Stimulated activated CD4-positive, alpha-beta T cell treated with anti-CD3 and anti-CD28 coated beads, Interleukin-15, amount 100 ng/mL, for 24 hours (primary cell): ENCODE measurements around the gene GLCE.

ENCODE experiments used
- DNase-seq: peaks from one replicate; pipeline ENCODE4 v3.0.0-alpha.2; 2020

GLCE gene

DNA sequence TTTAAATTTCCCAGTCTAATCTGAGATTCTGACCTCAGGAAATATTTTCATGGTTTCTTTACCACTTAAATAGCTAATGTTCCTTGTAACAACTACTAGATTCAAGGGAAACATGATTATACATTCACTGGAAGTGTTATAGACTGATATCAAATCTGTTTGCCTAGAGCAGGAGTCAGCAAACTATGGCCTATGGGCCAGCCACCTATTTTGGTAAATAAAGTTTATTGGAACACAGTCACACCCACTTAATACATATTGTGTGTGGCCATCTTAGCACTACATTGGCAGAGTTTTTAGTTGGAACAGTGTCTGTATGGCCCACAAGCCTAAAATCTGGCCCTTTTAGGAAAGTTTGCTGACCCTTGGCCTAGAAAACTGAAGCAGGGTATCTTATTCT lies 50.1 kb downstream of the GLCE start:
- no peak for DNase-seq

DNA sequence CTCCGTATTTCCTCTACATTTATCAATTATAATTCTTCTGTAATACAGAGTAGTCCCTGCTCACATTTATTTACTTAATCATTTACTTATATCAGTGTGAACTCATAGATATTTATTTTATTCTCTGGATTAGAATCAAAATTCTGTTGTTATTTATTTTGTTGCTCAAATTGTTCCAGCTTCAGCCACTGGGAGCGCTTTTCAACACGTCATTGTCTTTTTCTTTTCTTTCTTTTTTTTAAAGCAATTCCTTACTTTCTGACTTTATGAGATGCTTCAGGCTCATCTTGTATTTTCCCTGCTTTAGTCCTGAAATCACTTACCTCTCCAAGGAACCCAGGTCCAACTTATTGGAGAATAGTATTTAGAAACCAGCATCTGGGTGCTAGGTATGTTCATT lies 53.4 kb downstream of the GLCE start:
- DNase-seq: no peak

DNA sequence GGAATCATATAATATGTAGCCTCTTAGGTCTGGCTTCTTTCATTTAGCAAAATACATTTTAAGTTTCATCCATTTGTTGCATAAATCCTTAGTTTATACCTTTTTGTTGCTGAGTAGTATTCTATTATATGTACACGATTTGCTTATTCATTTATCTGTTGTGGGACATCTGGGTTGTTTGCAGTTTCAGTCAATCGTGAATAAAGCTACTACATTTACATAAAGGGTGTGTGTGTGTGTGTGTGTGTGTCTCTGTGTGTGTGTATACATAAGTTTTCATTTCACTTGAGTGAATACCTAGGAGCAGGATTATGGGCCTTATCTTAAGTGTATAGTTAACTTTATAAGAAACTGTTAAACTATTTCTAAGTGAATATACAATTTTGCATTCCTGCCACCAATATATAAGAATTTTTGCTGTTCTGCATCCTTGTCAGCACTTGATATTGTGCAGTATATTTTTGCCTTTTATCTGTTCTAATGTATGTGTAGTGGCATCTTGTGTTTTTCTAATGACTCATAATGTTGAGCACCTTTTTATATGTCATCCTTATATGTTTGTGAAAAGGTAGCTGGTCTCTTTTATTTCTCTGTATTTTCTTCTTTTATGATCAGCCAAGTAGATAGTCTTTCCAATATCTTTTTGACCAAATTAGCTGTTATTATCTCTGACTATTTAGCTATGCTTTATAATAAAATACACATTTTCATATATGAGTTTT lies 55.0 kb downstream of the GLCE start:
- no peak for DNase-seq

DNA sequence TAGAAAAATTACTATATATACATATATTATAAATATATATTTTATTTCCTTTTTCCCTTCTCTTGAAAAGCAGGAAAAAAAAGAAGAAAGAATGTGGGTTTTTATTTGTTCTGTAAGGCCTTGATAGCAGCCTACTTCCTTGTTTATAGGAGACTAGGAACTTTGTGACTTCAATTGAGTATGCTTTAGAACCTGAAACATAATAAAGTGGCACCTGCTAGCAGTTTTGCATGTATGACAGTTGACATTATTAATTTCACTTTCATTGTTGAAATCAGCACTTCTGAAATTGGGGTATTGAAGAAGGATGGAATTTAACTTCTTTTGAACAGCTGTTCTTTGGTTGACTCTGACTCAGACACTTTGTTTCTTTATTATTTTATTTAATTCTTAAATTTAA lies 56.9 kb downstream of the GLCE start:
- DNase-seq: no peak

DNA sequence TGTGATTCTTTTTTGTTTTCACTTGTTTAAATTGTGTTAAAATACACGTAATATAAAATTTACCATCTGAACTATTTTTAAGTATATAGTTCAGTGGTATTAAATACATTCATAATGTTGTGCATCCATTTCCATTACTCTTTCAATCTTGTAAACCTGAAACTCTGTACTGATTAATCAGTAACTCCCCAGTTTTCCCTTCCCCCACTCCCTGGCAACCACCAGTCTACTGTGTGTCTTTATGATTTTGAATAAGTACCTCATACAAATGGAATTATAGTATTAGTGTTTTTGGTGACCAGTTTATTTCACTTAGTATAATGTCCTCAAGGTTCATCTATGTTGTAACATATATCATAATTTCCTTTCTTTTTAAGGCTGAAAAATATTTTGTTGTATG lies 59.3 kb downstream of the GLCE start:
- DNase-seq: no peak

DNA sequence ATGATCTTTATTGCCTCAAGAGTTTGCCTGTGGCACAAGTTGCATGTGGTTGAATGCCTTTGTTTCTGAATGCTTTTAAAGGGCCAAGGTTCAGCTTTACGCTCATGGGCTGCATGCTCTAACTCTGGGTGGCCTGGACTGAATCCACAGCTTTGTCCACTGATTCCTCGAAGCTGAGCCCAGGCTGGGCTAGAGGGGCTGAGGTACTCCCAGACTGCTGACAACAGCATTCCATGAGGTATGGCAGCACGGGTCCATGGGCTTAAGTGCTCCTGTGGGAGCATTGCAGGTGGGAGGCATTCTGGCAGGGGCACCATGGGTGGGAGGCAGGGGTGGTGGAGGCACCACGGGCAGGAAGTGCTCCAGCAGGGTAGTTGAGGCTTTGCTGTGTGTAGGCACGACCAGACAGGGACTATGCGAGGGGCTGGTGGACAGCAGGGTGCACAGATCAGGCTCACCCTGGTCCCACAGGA lies 61.6 kb downstream of the GLCE start:
- DNase-seq: no peak

DNA sequence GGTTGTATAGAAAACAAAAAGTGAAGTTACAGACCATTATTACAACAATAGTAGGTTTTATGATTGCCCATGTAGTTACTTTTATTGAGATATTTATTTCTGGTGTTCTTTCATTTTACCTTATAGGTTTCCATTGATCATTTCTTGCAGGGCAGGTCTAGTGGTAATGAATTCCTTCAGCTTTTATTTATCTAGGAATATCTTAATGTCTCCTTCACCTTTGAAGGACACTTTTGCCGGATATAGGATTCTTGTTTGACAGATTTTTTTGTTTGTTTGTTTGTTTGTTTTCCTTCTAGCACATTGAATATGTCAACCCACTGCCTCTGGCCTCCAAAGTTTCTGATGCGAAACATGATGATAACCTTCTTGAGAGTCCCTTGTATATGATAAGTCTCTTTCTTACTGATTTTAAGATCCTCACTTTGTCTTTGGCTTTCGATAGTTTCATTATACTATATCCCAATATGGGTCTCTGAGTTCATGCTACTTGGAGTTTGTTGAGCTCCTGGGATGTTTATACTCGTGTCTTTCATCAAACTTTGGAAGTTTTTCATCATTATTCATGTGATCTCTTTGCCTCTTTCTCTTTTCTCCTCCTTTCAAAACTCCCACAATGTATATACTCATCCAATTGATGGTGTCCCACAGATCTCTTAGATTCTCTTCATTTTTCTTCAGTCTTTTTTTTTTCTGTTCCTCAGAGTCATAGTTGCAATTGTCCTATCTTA lies 62.8 kb downstream of the GLCE start:
- DNase-seq: no peak

DNA sequence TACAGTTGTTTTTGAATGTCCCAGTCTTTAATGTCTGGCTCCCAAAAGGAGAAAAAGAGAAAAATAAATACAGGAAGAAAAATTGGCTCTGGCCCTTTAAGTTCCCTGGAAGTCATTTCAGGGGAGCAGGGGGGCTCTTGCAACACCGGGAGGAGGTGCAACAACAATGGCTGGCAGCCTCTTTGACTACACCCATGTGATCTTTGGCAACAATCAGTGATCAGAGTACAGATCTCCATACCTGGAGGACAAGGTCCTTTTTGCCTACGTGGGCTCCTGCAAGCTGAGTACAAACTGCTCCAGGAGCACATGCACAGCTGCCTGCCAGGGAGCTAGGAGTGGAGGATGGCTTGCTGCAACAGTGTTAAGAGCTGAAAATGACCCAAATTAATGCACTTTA lies 63.9 kb downstream of the GLCE start:
- no peak for DNase-seq

DNA sequence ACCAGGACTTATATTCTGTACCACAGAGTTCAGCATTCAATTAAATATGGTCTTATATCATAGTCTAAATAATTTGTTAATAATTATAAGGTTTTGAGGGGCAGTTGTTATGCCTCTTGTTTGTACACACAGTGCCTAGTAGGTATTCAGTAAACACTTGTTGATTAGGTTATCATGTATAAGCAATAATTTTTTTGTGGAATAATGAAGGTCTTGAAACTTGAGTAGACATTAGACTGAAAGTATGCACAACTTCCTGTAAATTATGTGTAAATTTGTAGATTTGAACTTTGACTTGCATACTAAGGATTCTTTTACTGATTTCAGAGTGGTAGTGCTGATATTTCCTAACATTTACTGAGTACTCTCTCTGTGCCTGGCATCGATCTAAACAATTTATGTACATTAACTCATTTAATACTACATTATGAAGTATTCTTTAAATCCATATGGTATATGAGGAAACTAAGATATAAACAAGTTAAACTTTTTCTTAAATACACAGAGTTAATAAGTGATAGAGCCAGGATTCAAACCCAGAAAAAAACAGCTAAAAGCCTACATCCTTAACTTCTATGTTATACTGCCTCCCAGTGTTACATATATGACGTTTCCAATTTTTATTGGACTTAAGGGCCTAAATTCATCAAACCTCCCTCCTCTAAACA lies 65.1 kb downstream of the GLCE start:
- no peak for DNase-seq

DNA sequence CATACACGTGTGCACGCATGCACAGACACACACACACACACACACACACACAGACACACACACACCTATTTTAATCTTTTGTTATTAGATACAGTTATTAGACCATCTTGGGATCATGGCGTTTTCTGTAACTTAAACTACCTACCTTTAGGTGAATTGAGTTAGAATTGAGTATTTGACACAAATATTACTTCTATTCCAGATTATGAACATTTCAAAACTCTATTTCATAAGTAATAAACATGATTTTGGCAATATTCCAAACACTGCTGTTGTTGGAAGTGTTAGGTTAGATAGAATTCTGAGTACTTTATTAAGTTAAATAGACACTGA lies 65.6 kb downstream of the GLCE start:
- no peak for DNase-seq

DNA sequence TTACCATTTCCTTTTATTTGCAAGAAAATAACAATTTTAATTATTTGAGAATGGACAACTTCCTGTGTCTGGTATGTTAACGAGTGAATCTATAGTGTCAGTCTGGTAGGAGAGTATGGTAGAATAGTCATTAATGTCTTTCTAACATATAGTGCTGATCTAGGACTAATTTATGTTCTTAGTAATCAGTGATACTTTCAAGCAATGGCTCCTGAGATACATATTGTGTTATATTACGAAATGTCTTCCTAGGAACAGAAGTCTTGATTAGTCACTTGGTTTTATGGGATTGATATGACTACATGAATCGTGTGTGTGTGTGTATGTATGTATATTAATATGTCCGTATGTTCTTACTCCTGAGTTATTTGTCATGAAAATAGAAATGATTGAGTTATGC lies 71.7 kb downstream of the GLCE start:
- DNase-seq: no peak

DNA sequence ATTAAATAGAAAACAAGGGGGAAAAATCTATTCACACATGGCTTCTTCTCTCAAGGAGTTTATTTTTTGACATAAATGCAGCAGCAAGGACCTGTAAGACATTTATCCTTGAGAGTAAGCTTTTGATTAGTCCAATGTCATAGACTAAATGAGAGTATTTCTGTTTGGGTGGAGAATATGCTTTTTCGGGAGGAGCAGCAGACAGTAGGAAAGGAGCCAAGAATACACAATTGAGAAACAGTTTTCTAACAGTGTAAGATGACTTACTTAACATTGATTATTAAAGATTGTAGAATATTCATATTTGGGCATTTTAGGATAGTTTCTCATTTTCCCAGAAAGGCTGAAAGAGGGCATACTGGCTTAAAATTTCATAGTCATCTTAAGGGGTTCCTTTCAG lies 72.3 kb downstream of the GLCE start:
- DNase-seq: no peak

DNA sequence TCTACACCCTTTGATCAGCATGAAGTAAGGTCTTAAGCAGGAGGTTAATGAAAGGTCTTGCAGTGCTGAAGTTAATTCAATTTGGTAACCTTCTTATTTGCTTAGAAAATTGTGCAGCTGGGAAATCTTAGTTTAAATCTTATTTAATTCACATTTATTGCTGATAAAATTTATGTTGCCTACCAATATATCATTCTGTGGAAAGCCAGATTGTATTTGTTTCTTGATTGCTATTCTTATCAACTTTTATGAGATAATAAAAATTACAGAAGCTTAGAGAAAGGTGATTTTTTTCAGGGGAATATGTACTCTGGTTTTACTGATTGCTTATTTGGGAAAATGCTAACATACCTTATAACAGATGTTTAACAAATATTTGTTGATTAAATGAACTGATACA lies 74.2 kb downstream of the GLCE start:
- DNase-seq: no peak

DNA sequence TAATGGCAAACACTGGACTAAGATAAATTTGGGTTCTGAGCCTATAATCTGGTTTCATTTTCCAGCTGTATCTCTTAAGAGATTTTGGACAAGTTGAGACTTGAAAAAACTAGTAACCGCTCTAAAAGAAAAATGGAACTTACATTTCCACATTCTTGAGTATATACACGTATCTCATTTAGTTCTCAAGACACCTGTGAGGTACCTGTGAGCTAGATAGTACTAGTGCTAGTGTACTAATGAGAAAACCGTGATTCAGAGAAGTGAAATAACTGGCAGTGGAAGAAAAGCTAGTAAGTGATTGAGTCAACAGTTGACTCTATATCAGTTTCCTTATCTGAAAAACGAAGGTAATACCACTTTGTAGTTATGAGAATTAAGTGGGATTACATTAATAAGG lies 76.1 kb downstream of the GLCE start:
- no peak for DNase-seq

DNA sequence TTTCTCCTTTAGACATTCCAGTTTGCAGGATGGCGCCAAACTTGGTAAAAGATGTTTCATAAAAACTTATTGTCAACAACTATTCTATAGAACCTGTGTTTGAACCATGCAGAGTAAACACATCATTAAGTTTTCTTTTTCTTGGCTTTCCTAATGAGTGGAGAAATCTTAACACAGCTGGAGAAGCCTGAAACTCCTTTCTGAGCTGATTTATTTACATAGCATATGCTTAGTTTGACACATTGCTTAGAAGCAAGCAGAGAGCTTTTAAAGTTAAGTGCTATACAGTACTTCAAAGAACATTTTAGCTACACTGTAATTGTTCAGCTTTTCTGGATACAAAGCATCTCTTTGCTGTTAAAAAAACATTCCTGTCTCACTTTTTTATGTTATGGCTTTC lies 77.3 kb downstream of the GLCE start:
- no peak for DNase-seq

DNA sequence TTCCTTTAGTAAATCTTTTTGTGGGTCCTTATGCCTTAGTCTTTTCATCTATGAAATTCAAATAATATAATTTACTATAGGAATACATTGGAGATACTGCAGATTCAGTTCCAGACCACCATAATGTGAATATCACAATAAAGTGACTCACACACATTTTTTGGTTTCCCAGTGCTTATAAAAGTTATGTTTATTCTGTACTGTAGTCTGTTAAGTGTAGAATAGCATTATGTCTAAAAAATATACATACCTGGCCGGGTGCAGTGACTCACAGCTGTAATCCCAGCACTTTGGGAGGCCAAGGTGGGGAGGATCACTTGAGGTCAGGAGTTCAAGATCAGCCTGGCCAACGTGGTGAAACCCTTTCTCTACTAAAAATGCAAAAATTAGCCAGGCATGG lies 84.4 kb downstream of the GLCE start:
- no peak for DNase-seq

DNA sequence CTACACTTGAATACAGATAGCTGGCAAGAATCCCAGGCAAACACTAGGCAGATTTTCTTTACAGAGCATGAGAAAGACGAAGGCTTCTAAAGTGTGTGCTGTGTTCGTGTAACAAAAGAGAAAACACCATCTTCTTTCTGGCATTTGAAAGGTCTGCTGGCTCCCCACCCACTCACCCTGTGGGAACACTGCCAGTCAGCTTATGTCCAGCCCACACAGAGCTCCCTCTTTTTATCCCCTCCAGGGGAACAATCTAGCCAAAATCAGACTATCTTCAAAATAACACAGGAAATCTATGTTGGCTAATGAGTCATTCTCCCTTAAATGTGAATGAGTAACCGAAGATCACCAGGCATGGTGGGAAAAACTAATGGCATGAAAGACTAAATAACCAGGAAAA lies 92.7 kb downstream of the GLCE start:
- no peak for DNase-seq

DNA sequence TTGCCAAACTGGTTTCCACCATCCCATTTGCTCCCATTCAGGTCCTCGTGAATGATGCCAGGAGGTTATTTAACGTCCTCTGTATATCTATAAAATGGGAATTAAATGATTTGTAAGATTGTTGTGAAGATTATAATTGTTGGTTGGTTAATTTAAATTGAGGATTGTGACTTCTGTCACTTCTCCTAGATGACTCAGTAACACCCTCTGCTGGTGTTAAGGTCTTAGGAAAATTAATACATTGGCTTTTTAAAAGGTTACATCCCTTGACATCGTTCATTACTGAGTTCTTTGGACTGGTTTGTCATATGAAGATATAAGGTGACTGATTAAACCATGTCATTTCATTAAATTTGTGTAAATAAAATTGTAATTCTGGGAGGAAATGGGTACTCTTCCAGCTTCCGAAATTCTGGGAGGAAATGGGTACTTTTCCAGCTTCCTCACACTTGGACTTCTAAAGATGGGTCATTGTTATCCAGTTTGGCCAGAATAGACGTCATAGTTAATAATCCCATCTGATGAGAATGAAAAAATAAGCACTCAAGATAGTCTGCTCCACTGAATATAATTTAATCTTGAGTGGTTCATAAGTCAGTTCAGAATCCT lies 105.0 kb downstream of the GLCE start:
- no peak for DNase-seq

DNA sequence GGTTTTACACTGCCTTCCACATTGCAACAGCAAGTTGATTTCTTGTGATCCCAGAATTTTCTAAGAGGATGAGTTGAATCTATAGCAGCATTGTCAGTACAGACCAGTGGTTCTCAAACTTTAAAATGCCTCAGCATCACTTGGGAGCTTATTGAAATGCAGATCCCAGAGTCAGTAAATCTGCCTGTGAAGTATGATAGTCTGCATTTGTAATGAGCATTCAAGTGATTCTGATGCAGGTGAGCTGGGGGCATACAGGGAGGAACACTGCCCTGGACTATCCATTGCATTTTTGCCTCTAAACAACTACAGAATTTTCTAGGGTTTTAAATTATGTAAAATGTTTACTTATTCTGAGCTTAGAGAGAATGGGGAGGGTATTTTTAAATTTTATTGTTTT lies 110.8 kb downstream of the GLCE start:
- no peak for DNase-seq

DNA sequence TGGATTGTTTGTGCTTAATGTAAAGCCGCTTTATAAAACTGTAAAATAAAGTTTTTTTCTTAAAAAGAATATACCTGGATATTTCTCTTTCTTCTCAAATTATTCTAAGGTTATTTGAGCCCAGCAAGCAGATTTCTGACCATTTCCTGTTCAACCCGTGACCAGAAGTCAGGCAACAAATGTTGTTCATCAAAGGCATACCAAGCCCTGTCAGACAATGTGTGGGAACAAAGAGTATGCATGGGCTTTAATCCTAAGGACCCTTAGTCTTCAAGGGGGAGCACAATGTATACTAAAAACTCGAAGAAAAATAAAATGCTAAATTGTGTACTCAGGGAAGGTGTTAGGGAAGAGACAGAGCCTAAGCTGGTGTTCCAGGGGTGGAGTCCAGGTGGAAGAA lies 111.7 kb downstream of the GLCE start:
- no peak for DNase-seq

DNA sequence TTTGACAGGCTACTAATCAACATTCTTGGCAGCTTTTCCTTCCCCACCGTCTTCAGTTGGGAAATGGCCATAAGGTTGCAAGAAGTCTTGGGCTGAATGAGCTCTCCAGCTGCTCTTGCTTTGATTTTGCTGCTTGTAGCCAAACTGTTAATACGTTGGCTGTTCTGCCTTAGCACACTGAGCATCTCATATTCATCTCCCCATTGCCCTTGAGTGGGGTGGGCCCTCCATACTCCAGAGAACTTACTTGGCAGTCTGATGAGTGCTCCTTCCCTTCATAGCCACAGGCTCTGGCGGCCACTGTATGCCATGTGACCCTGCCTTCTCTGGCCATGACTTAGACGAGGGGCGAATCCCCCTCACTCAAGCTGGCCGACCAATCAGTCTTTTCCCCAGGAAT lies 112.5 kb downstream of the GLCE start:
- DNase-seq: no peak

DNA sequence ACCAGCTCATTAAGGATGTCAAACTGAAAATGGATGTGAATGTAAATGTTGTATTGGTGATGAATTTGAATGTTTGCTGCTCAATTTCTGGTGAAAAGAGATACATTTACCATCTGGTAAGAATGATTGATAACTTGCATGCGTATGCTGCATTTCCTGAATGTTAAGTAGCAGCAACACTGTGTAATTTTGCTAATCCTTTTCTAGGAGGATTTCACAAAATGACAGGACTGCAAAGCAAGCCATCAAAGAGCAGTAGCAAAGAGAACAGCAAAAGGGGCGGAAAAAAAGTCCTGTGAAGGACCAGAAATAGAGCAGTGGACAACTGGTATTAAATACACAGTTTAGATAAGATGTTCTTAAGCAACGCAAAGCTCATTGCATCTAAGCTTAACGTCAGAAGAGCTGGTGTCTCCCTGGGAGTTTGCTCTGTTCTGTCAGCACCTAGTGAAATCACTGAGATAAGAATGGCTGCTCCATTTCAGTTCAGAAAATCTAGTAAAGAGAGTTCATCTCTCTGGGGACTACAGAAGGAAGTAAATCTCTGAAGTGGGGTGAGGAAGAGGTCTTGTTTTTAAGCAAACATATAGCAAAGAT lies 114.7 kb downstream of the GLCE start:
- DNase-seq: no peak

DNA sequence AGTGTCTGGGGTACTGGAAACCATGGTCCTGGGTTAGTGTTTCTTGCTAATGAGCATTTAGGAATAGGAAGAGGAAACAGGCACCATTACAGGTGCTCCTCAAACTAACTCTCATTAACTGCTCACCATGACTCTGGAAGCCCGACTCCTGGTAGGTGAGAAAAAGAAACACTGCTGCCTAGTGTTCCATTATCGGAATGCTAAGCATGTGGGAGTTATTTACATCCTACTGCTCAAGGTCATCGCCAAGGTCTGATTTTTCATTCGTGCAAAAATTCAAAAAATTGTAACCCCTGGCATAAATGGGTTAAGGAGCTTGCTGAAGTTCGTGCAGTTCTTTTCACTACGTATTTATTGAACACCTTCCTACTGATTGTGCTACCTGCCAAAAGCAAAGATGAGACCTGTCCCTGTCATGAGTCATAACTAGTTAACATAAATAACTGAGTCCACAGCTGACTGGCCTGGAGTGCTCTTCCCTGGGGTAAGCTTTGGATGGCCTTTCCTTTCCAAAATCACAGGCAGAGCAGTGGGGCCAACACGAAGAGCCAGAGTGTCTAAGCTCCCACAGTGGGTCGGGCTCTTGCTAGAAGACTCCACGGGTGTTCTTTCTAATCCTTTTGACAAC lies 115.6 kb downstream of the GLCE start:
- no peak for DNase-seq
